GM23338 (cell line): Measurements from ENCODE around the gene RPTOR. TPM values are rescaled to one million over a fixed set of nuclear protein-coding genes. Genes with fewer than 3 reads are reported as not detected.

Experiments
- CREB1 ChIP-seq: fragments of 250-450 bp; sonication (Bioruptor Pico); IDR thresholded peaks from 2 replicates; pipeline ENCODE4 v1.5.0; 2020; ENCODE audit warnings: low read depth, mild to moderate bottlenecking, moderate library complexity
- NANOG ChIP-seq: IDR thresholded peaks from 2 replicates; pipeline ENCODE4 v1.6.1; 2016; ENCODE audit warnings: antibody characterized with exemption, borderline replicate concordance
- POLR2AphosphoS5 ChIP-seq: IDR thresholded peaks from 2 replicates; pipeline ENCODE4 v1.6.1; 2016; ENCODE audit warnings: antibody characterized with exemption, low read depth
- ZNF114 ChIP-seq: fragments of 250-450 bp; sonication (Bioruptor Pico); IDR thresholded peaks from 2 replicates; pipeline ENCODE4 v1.5.0; 2020; ENCODE audit warnings: mild to moderate bottlenecking, moderate library complexity
- ZNF331 ChIP-seq: fragments of 250-450 bp; sonication (Bioruptor Pico); IDR thresholded peaks from 2 replicates; pipeline ENCODE4 v1.5.0; 2020; ENCODE audit warnings: low read depth, mild to moderate bottlenecking, moderate library complexity
- polyA plus RNA-seq: library from polyadenylated mRNA; unstranded; fragments of >200 nt; fragmentation: Nextera tagmentation; extraction: Ambion mirVana; gene quantifications from 2 replicates; pipeline ENCODE4 v1.2.1, GENCODE V29; 2016
- total RNA-seq: library from RNA; depleted of rRNA; stranded (reverse); fragments of >200 nt; shearing (Covaris generic); gene quantifications from 2 replicates; pipeline ENCODE4 v1.2.3, GENCODE V29; 2014
- TF ChIP-seq, protein P1 (sequence below): fragments of 250-450 bp; sonication (Bioruptor Pico); IDR thresholded peaks from 2 replicates; pipeline ENCODE4 v1.5.0; 2020; ENCODE audit warnings: mild to moderate bottlenecking, moderate library complexity
- TF ChIP-seq, protein P2 (sequence below), 2 experiments: fragments of 200-600 bp in 1 of 2; sonication (generic) in 1 of 2; conservative IDR thresholded peaks; 2 replicates each; pipeline versions ENCODE4 v1.5.1 to v1.6.1; 2016 to 2017; ENCODE audit warnings: antibody characterized with exemption in 2 of 2, low read depth in 2 of 2, mild to moderate bottlenecking in 2 of 2, moderate library complexity in 1 of 2
- TF ChIP-seq, protein P3 (sequence below): IDR thresholded peaks from 2 replicates; pipeline ENCODE4 v1.6.1; 2016; ENCODE audit warnings: antibody characterized with exemption

The RPTOR gene
- total and polyA plus RNA-seq, 2 experiments from 2014 or later, result 9.5 to 38.0 TPM

DNA sequence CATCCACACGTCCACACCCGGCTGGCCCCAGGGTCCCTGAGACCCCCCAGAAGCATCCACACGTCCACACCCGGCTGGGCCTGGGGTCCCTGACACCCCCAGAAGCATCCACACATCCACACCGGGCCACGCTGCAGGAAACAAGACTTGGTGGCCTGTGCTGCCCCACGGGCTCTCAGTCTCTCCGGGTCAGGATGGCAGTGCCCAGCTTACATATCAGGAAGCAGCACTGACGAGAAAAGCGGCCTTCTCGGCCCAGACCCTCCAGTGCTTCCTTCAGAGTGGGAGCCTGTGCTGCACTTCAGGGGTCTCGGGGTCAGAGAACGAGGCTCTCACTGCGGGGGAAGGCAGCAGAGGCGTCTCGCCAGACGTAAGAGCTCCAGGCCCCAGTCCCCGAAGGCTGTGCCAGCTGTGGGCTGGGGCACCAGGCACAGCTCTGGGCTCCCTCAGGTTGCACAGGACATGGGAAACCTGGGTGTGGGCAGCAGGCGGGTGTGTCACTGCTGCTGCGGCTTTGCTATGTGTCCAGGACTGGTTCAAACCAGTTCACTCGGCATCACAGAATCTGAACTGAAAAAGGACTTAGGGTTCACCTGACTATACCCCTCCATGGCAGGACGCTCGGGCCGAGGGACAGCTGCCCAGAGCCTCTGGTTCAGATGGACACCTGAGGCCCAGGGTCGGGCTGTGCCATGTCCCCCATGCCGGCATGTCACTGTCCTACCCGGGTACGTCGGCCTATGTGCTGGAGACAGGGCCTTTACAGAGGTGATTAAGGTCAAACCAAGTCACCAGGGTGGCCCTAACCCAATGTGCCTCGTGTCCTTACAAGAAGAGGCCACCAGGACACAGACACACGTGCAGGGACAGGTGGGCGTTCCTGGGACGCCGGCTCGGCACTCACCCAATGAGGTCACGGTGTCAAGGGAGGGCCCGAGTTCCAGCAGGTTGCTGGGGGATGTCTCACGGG, 406.8 kb downstream of the RPTOR start (continued):
- TF ChIP-seq, protein P1, sequence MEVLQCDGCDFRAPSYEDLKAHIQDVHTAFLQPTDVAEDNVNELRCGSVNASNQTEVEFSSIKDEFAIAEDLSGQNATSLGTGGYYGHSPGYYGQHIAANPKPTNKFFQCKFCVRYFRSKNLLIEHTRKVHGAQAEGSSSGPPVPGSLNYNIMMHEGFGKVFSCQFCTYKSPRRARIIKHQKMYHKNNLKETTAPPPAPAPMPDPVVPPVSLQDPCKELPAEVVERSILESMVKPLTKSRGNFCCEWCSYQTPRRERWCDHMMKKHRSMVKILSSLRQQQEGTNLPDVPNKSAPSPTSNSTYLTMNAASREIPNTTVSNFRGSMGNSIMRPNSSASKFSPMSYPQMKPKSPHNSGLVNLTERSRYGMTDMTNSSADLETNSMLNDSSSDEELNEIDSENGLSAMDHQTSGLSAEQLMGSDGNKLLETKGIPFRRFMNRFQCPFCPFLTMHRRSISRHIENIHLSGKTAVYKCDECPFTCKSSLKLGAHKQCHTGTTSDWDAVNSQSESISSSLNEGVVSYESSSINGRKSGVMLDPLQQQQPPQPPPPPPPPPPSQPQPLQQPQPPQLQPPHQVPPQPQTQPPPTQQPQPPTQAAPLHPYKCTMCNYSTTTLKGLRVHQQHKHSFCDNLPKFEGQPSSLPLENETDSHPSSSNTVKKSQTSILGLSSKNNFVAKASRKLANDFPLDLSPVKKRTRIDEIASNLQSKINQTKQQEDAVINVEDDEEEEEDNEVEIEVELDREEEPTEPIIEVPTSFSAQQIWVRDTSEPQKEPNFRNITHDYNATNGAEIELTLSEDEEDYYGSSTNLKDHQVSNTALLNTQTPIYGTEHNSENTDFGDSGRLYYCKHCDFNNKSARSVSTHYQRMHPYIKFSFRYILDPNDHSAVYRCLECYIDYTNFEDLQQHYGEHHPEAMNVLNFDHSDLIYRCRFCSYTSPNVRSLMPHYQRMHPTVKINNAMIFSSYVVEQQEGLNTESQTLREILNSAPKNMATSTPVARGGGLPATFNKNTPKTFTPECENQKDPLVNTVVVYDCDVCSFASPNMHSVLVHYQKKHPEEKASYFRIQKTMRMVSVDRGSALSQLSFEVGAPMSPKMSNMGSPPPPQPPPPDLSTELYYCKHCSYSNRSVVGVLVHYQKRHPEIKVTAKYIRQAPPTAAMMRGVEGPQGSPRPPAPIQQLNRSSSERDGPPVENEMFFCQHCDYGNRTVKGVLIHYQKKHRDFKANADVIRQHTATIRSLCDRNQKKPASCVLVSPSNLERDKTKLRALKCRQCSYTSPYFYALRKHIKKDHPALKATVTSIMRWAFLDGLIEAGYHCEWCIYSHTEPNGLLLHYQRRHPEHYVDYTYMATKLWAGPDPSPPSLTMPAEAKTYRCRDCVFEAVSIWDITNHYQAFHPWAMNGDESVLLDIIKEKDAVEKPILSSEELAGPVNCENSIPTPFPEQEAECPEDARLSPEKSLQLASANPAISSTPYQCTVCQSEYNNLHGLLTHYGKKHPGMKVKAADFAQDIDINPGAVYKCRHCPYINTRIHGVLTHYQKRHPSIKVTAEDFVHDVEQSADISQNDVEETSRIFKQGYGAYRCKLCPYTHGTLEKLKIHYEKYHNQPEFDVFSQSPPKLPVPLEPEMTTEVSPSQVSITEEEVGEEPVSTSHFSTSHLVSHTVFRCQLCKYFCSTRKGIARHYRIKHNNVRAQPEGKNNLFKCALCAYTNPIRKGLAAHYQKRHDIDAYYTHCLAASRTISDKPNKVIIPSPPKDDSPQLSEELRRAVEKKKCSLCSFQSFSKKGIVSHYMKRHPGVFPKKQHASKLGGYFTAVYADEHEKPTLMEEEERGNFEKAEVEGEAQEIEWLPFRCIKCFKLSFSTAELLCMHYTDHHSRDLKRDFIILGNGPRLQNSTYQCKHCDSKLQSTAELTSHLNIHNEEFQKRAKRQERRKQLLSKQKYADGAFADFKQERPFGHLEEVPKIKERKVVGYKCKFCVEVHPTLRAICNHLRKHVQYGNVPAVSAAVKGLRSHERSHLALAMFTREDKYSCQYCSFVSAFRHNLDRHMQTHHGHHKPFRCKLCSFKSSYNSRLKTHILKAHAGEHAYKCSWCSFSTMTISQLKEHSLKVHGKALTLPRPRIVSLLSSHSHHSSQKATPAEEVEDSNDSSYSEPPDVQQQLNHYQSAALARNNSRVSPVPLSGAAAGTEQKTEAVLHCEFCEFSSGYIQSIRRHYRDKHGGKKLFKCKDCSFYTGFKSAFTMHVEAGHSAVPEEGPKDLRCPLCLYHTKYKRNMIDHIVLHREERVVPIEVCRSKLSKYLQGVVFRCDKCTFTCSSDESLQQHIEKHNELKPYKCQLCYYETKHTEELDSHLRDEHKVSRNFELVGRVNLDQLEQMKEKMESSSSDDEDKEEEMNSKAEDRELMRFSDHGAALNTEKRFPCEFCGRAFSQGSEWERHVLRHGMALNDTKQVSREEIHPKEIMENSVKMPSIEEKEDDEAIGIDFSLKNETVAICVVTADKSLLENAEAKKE (CRISPR knock-in tag), result no peak
- TF ChIP-seq POLR2AphosphoS5 (no peak), ZNF331 (no peak), ZNF114 (CRISPR knock-in tag) (no peak), CREB1 (CRISPR knock-in tag) (no peak), NANOG (no peak)
- TF ChIP-seq, protein P2, sequence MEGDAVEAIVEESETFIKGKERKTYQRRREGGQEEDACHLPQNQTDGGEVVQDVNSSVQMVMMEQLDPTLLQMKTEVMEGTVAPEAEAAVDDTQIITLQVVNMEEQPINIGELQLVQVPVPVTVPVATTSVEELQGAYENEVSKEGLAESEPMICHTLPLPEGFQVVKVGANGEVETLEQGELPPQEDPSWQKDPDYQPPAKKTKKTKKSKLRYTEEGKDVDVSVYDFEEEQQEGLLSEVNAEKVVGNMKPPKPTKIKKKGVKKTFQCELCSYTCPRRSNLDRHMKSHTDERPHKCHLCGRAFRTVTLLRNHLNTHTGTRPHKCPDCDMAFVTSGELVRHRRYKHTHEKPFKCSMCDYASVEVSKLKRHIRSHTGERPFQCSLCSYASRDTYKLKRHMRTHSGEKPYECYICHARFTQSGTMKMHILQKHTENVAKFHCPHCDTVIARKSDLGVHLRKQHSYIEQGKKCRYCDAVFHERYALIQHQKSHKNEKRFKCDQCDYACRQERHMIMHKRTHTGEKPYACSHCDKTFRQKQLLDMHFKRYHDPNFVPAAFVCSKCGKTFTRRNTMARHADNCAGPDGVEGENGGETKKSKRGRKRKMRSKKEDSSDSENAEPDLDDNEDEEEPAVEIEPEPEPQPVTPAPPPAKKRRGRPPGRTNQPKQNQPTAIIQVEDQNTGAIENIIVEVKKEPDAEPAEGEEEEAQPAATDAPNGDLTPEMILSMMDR (conservative IDR thresholded peaks at IDR 0.05; ENCODE audit: low read depth in 2 of 2), result no peak
- TF ChIP-seq, protein P3, sequence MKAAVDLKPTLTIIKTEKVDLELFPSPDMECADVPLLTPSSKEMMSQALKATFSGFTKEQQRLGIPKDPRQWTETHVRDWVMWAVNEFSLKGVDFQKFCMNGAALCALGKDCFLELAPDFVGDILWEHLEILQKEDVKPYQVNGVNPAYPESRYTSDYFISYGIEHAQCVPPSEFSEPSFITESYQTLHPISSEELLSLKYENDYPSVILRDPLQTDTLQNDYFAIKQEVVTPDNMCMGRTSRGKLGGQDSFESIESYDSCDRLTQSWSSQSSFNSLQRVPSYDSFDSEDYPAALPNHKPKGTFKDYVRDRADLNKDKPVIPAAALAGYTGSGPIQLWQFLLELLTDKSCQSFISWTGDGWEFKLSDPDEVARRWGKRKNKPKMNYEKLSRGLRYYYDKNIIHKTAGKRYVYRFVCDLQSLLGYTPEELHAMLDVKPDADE, result no peak
